ENCODE results near the gene KCNAB1. TPM values are rescaled to one million over a fixed set of nuclear protein-coding genes. Genes with fewer than 3 reads are reported as not detected.

KCNAB1 gene
- total RNA-seq, 4 donors from 2014 or later: 0.20 to 3.0 (median 1.6) TPM

GRCh38 chr3:156332304-156332703 is 211.9 kb downstream of the KCNAB1 start:
- H3K27me3 ChIP-seq: no peaks in the 10 kb centered on the region
- DNase-seq: no peak
- in situ Hi-C loops (cut with MboI; ENCODE audit: low pct_ligation_motif_present in 1 of 4, low pct_unique_long_range_greater_than_20kb in 1 of 4, low sequenced_read_pairs in 3 of 4) (no loop called here), intact Hi-C loops (cut with DNase I; ENCODE audit: low total_unique reads) (no loop called here)
- H3K4me3 ChIP-seq: no peak overlapping the region
- no peak for TF ChIP-seq POLR2AphosphoS5 (IDR thresholded peaks at IDR 0.05)
- no peak for TF ChIP-seq EP300 (IDR thresholded peaks at IDR 0.05; ENCODE audit: low read depth)
- no peak for TF ChIP-seq CTCF (IDR thresholded peaks at IDR 0.05)
- no peak for TF ChIP-seq POLR2A (IDR thresholded peaks at IDR 0.05)
- H3K36me3 ChIP-seq: no peaks in the 10 kb centered on the region
- H3K27ac ChIP-seq: no peak overlapping the region
- H3K9me3 ChIP-seq: no peaks in the 10 kb centered on the region
- H3K4me1 ChIP-seq: peaks cover 0 to 5% (median 2%) of the 10 kb centered on the region in 4 donors
- WGBS, 2 donors (ENCODE audit: low coverage in 1 of 2): 64 to 93% methylated on average over 1 to 3 of the region's 3 CpGs

GRCh38 chr3:156334841-156335545 is 214.6 kb downstream of the KCNAB1 start:
- in situ Hi-C loops (cut with MboI; ENCODE audit: low pct_ligation_motif_present in 1 of 4, low pct_unique_long_range_greater_than_20kb in 1 of 4, low sequenced_read_pairs in 3 of 4): no loop called here
- TF ChIP-seq CTCF (IDR thresholded peaks at IDR 0.05) (no peak), EP300 (IDR thresholded peaks at IDR 0.05; ENCODE audit: low read depth) (no peak), POLR2A (IDR thresholded peaks at IDR 0.05) (no peak), POLR2AphosphoS5 (IDR thresholded peaks at IDR 0.05) (no peak)
- H3K27ac ChIP-seq: no peak overlapping the region
- 49 to 56% methylated on average over 3 of the region's 3 CpGs for WGBS, 2 donors (ENCODE audit: low coverage in 1 of 2)
- no peaks in the 10 kb centered on the region for H3K9me3 ChIP-seq
- no peaks in the 10 kb centered on the region for H3K27me3 ChIP-seq
- no peaks in the 10 kb centered on the region for H3K36me3 ChIP-seq
- peaks cover 0 to 5% (median 2%) of the 10 kb centered on the region in 4 donors for H3K4me1 ChIP-seq
- H3K4me3 ChIP-seq: no peak overlapping the region
- DNase-seq: no peak
- intact Hi-C loops (cut with DNase I; ENCODE audit: low total_unique reads): no loop called here

DNA sequence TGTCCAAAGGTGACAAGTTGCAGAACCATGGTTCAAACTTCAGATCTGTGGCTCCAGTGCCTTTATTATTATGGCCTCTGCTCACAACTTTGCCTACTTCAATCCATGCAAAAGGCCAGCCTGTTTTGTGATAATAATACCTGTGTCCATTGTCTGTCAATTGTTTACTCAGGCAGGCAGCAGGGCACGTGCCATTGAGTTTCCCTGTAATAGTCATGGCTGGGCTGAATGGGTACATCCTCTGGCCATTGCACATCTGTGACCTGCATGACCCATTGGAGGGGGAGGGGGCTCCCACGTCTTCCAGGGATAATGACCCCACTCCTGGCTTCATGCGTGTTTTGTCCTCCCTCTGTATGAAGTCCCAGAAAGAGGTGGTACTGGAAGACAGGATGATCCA is 219.1 kb downstream of the KCNAB1 start:
- H3K36me3 ChIP-seq: no peaks in the 10 kb centered on the region
- no peaks in the 10 kb centered on the region for H3K9me3 ChIP-seq
- in situ Hi-C loops (cut with MboI; ENCODE audit: low pct_ligation_motif_present in 1 of 4, low pct_unique_long_range_greater_than_20kb in 1 of 4, low sequenced_read_pairs in 3 of 4): no loop called here
- intact Hi-C loops (cut with DNase I; ENCODE audit: low total_unique reads): no loop called here
- WGBS, 2 donors (ENCODE audit: low coverage in 1 of 2): 20 to 58% methylated on average over 1 to 3 of the region's 3 CpGs
- peaks cover 0 to 5% (median 2%) of the 10 kb centered on the region in 4 donors for H3K4me1 ChIP-seq
- H3K27ac ChIP-seq: no peak overlapping the region
- no peaks in the 10 kb centered on the region for H3K27me3 ChIP-seq
- no peak for DNase-seq
- no peak overlapping the region for H3K4me3 ChIP-seq
- no peak for TF ChIP-seq POLR2A (IDR thresholded peaks at IDR 0.05)
- TF ChIP-seq EP300 (IDR thresholded peaks at IDR 0.05; ENCODE audit: low read depth): no peak
- no peak for TF ChIP-seq CTCF (IDR thresholded peaks at IDR 0.05)
- no peak for TF ChIP-seq POLR2AphosphoS5 (IDR thresholded peaks at IDR 0.05)

DNA sequence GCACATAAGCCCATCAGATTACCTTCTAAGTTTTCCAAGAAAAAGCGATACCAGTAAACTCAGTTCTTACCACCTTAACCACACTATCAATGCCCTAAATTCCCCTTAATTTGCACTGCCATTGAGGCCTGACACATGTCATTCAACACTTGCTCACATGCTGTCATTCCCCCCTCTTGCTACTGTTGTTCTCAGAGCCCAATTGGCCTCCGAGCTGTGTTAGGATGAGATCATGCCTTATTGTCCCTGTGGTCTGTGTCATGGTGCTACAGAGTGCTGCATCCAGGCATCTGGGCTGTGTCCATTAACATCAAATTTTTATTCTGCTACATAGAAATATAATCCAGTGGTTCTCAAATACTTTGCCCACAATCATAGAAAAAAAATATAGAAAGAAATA is 221.0 kb downstream of the KCNAB1 start:
- H3K27ac ChIP-seq: no peak overlapping the region
- TF ChIP-seq EP300 (IDR thresholded peaks at IDR 0.05; ENCODE audit: low read depth) (no peak), CTCF (IDR thresholded peaks at IDR 0.05) (no peak), POLR2AphosphoS5 (IDR thresholded peaks at IDR 0.05) (no peak)

More for the DNA sequence above, 221.0 kb downstream of the KCNAB1 start:
- Histone ChIP-seq H3K36me3 (no peaks in the 10 kb centered on the region), H3K4me3 (no peak overlapping the region), H3K27me3 (no peaks in the 10 kb centered on the region), H3K4me1 (no peaks in the 10 kb centered on the region), H3K9me3 (no peaks in the 10 kb centered on the region)
- in situ Hi-C loops (cut with MboI; ENCODE audit: low pct_ligation_motif_present in 1 of 4, low pct_unique_long_range_greater_than_20kb in 1 of 4, low sequenced_read_pairs in 3 of 4): no loop called here
- intact Hi-C loops (cut with DNase I; ENCODE audit: low total_unique reads): no loop called here
- WGBS, 2 donors (ENCODE audit: low coverage in 1 of 2): 70 to 81% methylated on average over 2 of the region's 2 CpGs
- no peak for DNase-seq

All from transverse colon (tissue), 4 donors.